Activated CD4-positive, alpha-beta T cell treated with anti-CD3 and anti-CD28 coated beads for 48 hours (primary cell): ENCODE measurements around the gene SNX18.
"Not testable (repeated sequence)": the region's sequence is repeated elsewhere in the genome, so short reads cannot be mapped to it uniquely, and the experiment has no call there.

ENCODE experiments used
- DNase-seq: peaks from one replicate; pipeline ENCODE4 v3.0.0-alpha.2; 2020

Gene SNX18

GRCh38 chr5:54520940-54521339 is 3.4 kb downstream of the SNX18 start:
- DNase-seq, result no peak

- DNase-seq, result no peak
These were observed 4.4 kb downstream of the SNX18 start for GRCh38 chr5:54521856-54522479.

GRCh38 chr5:54523534-54523933 is 6.0 kb downstream of the SNX18 start:
- no peak for DNase-seq

- no peak for DNase-seq
These were observed 6.5 kb downstream of the SNX18 start for GRCh38 chr5:54524082-54524481.

GRCh38 chr5:54524704-54525103 is 7.1 kb downstream of the SNX18 start:
- DNase-seq, result no peak

GRCh38 chr5:54525261-54525660 is 7.7 kb downstream of the SNX18 start:
- no peak for DNase-seq

- DNase-seq, result no peak
These were observed 8.1 kb downstream of the SNX18 start for GRCh38 chr5:54525692-54526091.

- no peak for DNase-seq
These were observed 9.2 kb downstream of the SNX18 start for GRCh38 chr5:54526604-54527288.

- no peak for DNase-seq
These were observed 11.2 kb downstream of the SNX18 start for GRCh38 chr5:54528633-54529209.

GRCh38 chr5:54529565-54529964 is 12.0 kb downstream of the SNX18 start:
- no peak for DNase-seq

- no peak for DNase-seq
These were observed 14.0 kb downstream of the SNX18 start for GRCh38 chr5:54531546-54531945.

- DNase-seq, result no peak
These were observed 16.1 kb downstream of the SNX18 start for GRCh38 chr5:54533541-54534190.

GRCh38 chr5:54534191-54535004 is 16.8 kb downstream of the SNX18 start:
- DNase-seq, result no peak

- DNase-seq, result no peak
These were observed 17.7 kb downstream of the SNX18 start for GRCh38 chr5:54535149-54535844.

GRCh38 chr5:54536375-54536774 is 18.8 kb downstream of the SNX18 start:
- not testable (repeated sequence) for DNase-seq

GRCh38 chr5:54536861-54537260 is 19.3 kb downstream of the SNX18 start:
- not testable (repeated sequence) for DNase-seq

GRCh38 chr5:54537725-54538124 is 20.2 kb downstream of the SNX18 start:
- no peak for DNase-seq

GRCh38 chr5:54538156-54538555 is 20.6 kb downstream of the SNX18 start:
- DNase-seq, result no peak

- DNase-seq, result no peak
These were observed 21.4 kb downstream of the SNX18 start for GRCh38 chr5:54539001-54539400.

GRCh38 chr5:54540286-54540685 is 22.7 kb downstream of the SNX18 start:
- DNase-seq, result no peak

GRCh38 chr5:54541823-54542783 is 24.5 kb downstream of the SNX18 start:
- no peak for DNase-seq
